ENCODE results near the gene PELO.
"Not testable (repeated sequence)": the region's sequence is repeated elsewhere in the genome, so short reads cannot be mapped to it uniquely, and the experiment has no call there.

PELO gene

GRCh38 chr5:52787600-52788504, at the start of gene PELO, which contains the start of gene ITGA1:
Gene PELO (plus strand): TSS chr5:52787916. CDS start chr5:52800395, 12,479 bp downstream.
Gene ITGA1 (plus strand): TSS chr5:52787916. CDS start chr5:52788354, 438 bp downstream.
- peak; percentile 35 to 41 for DNase-seq

GRCh38 chr5:52738095-52738506, 49.6 kb upstream of the PELO start:
- peak; percentile 4 to 36 for DNase-seq

- DNase-seq = peak; percentile 38 to 48
Measured at GRCh38 chr5:52740007-52740406, 47.7 kb upstream of the PELO start.

GRCh38 chr5:52743012-52743411, 44.7 kb upstream of the PELO start:
- no peak for DNase-seq

- DNase-seq = no peak
Measured at GRCh38 chr5:52743529-52743928, 44.2 kb upstream of the PELO start.

- DNase-seq = peak in 1 of 2 donors; percentile 18
Measured at GRCh38 chr5:52743970-52744369, 43.7 kb upstream of the PELO start.

GRCh38 chr5:52744867-52745458, 42.8 kb upstream of the PELO start:
- not testable (repeated sequence) for DNase-seq

- no peak for DNase-seq
Measured at GRCh38 chr5:52746539-52746938, 41.2 kb upstream of the PELO start.

- peak in 1 of 2 donors; percentile 7 for DNase-seq
Measured at GRCh38 chr5:52748590-52748989, 39.1 kb upstream of the PELO start.

- DNase-seq = no peak
Measured at GRCh38 chr5:52749666-52750065, 38.0 kb upstream of the PELO start.

- no peak for DNase-seq
Measured at GRCh38 chr5:52751137-52751536, 36.6 kb upstream of the PELO start.

- no peak for DNase-seq
Measured at GRCh38 chr5:52754051-52754450, 33.7 kb upstream of the PELO start.

- DNase-seq = no peak
Measured at GRCh38 chr5:52757527-52757926, 30.2 kb upstream of the PELO start.

- DNase-seq = no peak
Measured at GRCh38 chr5:52758014-52758413, 29.7 kb upstream of the PELO start.

- DNase-seq = no peak
Measured at GRCh38 chr5:52759331-52759730, 28.4 kb upstream of the PELO start.

- peak; percentile 60 to 69 for DNase-seq
Measured at GRCh38 chr5:52760695-52761366, 26.9 kb upstream of the PELO start.

- DNase-seq = no peak
Measured at GRCh38 chr5:52767217-52767743, 20.4 kb upstream of the PELO start.

GRCh38 chr5:52767766-52768480, 19.8 kb upstream of the PELO start:
- DNase-seq = no peak

GRCh38 chr5:52769061-52769460, 18.7 kb upstream of the PELO start:
- no peak for DNase-seq

GRCh38 chr5:52770287-52770939, 17.3 kb upstream of the PELO start:
- DNase-seq = no peak

GRCh38 chr5:52771343-52772039, 16.2 kb upstream of the PELO start:
- DNase-seq = no peak

Data from inflammatory macrophage treated with lipopolysaccharide for 1 hour (primary cell).